Choroid plexus epithelial cell (primary cell): ENCODE data around the gene LZTS2.

Experiments
- DNase-seq: peaks from one replicate; pipeline ENCODE4 v3.0.0-alpha.2; 2010; ENCODE audit warnings: low read depth
- H3K4me3 ChIP-seq: 2 replicates; pipeline ENCODE4 v1.5.1; 2011; ENCODE audit warnings: low read depth, mild to moderate bottlenecking, control low read depth, low read length, moderate library complexity
- TF ChIP-seq, protein P1 (sequence below): conservative IDR thresholded peaks from 2 replicates; pipeline ENCODE4 v1.5.1; 2011; ENCODE audit warnings: low read depth, mild to moderate bottlenecking, control low read depth, inconsistent platforms, low read length, moderate library complexity

Gene LZTS2

DNA sequence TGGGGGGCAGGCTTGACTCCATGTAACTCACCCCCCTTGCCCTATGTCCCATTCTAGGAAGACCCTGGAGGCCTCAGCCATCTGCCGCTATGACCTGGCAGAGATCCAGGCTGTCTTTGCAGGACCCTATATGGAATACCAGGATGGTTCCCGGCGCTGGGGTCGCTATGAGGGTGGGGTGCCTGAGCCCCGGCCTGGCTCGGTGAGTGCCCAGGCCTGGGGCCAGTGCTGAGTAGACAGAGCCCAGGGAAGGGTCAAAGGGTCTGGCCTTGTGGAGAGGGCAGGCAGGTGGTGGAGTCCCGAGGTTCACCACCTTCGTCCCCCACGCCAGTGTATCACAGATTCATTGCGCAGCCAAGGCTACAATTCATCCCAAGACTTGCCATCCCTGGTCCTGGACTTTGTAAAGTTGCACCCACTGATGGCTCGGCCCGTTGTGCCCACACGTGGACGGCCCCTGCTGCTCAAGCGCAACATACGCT lies 19.8 kb upstream of the LZTS2 start:
- no peak overlapping the region for H3K4me3 ChIP-seq
- TF ChIP-seq, protein P1, sequence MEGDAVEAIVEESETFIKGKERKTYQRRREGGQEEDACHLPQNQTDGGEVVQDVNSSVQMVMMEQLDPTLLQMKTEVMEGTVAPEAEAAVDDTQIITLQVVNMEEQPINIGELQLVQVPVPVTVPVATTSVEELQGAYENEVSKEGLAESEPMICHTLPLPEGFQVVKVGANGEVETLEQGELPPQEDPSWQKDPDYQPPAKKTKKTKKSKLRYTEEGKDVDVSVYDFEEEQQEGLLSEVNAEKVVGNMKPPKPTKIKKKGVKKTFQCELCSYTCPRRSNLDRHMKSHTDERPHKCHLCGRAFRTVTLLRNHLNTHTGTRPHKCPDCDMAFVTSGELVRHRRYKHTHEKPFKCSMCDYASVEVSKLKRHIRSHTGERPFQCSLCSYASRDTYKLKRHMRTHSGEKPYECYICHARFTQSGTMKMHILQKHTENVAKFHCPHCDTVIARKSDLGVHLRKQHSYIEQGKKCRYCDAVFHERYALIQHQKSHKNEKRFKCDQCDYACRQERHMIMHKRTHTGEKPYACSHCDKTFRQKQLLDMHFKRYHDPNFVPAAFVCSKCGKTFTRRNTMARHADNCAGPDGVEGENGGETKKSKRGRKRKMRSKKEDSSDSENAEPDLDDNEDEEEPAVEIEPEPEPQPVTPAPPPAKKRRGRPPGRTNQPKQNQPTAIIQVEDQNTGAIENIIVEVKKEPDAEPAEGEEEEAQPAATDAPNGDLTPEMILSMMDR = no peak
- no peak for DNase-seq

DNA sequence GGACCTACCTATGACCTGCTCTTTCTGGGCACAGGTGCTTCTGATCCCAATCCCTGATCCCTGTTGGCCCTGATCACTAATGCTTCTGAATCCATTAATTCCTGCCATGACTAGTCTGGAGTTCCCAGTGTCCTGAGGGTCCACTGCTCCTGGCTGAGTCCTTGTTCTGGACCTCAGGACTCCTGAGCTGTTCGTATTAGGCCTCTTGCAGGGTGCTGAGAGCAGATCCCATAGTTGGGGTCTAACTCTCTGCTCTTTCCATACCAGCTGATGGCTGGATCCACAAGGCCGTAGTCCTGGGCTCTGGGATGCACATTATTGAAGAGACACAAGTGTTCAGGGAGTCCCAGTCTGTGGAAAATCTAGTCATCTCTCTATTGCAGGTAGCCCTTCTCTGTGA lies 19.3 kb upstream of the LZTS2 start:
- no peak for DNase-seq
- H3K4me3 ChIP-seq = no peak overlapping the region
- TF ChIP-seq, protein P1 = no peak

GRCh38 chr10:100980711-100981110 lies 18.9 kb upstream of the LZTS2 start:
- no peak for DNase-seq
- TF ChIP-seq, protein P1 = no peak

GRCh38 chr10:100981178-100981772 lies 18.3 kb upstream of the LZTS2 start:
- no peak for DNase-seq
- TF ChIP-seq, protein P1 = no peak
- no peak overlapping the region for H3K4me3 ChIP-seq

More at GRCh38 chr10:100980711-100981110, 18.9 kb upstream of the LZTS2 start:
- H3K4me3 ChIP-seq = no peak overlapping the region

DNA sequence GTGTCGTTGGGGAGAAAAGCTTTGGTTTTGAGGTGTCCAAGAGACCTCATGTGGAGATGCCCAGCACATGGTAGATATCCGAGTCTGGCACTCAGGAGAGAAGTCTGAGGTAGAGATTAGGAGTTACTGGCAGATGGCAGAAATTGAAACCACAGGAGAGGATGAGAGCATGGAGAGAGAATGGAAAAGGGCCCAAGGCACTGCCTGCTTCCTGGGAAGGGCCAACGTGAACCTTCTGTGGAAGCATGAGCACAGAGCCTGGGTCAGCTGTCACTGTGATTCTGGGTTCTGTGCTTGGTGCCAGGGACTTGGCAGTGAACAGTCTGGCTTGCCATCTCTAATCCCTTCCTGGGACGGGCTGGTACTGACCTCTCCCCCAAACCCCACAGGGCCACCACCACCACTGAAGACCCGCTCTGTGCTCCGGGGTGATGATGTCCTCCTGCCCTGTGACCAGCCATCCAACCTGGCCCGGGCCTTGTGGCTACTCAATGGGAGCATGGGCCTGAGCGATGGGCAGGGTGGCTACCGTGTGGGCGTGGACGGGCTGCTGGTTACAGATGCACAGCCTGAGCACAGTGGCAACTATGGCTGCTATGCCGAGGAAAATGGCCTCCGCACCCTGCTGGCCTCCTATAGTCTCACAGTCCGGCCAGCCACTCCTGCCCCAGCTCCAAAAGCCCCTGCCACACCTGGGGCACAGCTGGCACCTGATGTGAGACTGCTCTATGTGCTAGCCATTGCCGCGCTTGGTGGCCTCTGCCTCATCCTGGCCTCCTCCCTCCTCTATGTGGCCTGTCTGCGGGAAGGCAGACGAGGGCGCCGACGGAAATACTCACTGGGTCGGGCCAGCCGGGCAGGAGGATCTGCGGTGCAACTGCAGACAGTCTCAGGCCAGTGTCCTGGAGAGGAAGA lies 16.4 kb upstream of the LZTS2 start:
- no peak overlapping the region for H3K4me3 ChIP-seq
- TF ChIP-seq, protein P1 = no peak
- no peak for DNase-seq

GRCh38 chr10:100983868-100984671 lies 15.5 kb upstream of the LZTS2 start:
- no peak for DNase-seq
- TF ChIP-seq, protein P1 = no peak
- no peak overlapping the region for H3K4me3 ChIP-seq
